HG02571 (cell line): ENCODE data around the gene SPINK9.
A peak's percentile ranks its signal among the peaks of the same experiment; 100 is the strongest.

Source experiments
- ATAC-seq: cut with Tn5 transposase; IDR thresholded peaks from one replicate; pipeline ENCODE4 v1.9.1; 2021; ENCODE audit warnings: mild to moderate bottlenecking, moderate library complexity; ENCODE audit not compliant: unreplicated experiment

Gene SPINK9

GRCh38 chr5:148364343-148364742 lies 29.0 kb downstream of the SPINK9 start:
- ATAC-seq, result no peak

GRCh38 chr5:148368299-148368698 lies 32.9 kb downstream of the SPINK9 start:
- no peak for ATAC-seq

- ATAC-seq, result no peak
These were observed 36.9 kb downstream of the SPINK9 start for GRCh38 chr5:148372166-148372725.

- no peak for ATAC-seq
These were observed 37.5 kb downstream of the SPINK9 start for GRCh38 chr5:148372893-148373292.

- no peak for ATAC-seq
These were observed 39.5 kb downstream of the SPINK9 start for GRCh38 chr5:148374690-148375360.

GRCh38 chr5:148376198-148376597 lies 40.8 kb downstream of the SPINK9 start:
- ATAC-seq, result no peak

GRCh38 chr5:148378670-148379069 lies 43.3 kb downstream of the SPINK9 start:
- ATAC-seq, result no peak

- ATAC-seq, result no peak
These were observed 44.0 kb downstream of the SPINK9 start for GRCh38 chr5:148379340-148379739.

GRCh38 chr5:148381906-148382305 lies 46.5 kb downstream of the SPINK9 start:
- no peak for ATAC-seq

- ATAC-seq, result no peak
These were observed 47.6 kb downstream of the SPINK9 start for GRCh38 chr5:148382961-148383360.

GRCh38 chr5:148383564-148384379 lies 48.4 kb downstream of the SPINK9 start, which contains the start of gene FBXO38:
Gene FBXO38, plus strand, starts transcription at chr5:148383958. Its CDS starts 10,819 bp downstream, at chr5:148394777.
- peak; percentile 99 for ATAC-seq

- peak; percentile 27 for ATAC-seq
These were observed 49.0 kb downstream of the SPINK9 start for GRCh38 chr5:148384380-148384737.

- ATAC-seq, result no peak
These were observed 49.7 kb downstream of the SPINK9 start for GRCh38 chr5:148385094-148385493.

- no peak for ATAC-seq
These were observed 50.7 kb downstream of the SPINK9 start for GRCh38 chr5:148386041-148386440.

- ATAC-seq, result no peak
These were observed 52.0 kb downstream of the SPINK9 start for GRCh38 chr5:148387325-148387724.

- no peak for ATAC-seq
These were observed 53.3 kb downstream of the SPINK9 start for GRCh38 chr5:148388696-148389095.
